ENCODE data around the gene NOXA1. TPM values are rescaled to one million over a fixed set of nuclear protein-coding genes. Genes with fewer than 3 reads are reported as not detected.
"Not testable (repeated sequence)": the region's sequence is repeated elsewhere in the genome, so short reads cannot be mapped to it uniquely, and the experiment has no call there.

Gene NOXA1
- total RNA-seq, 2 experiments from 2014 or later: 1.1 TPM

DNA sequence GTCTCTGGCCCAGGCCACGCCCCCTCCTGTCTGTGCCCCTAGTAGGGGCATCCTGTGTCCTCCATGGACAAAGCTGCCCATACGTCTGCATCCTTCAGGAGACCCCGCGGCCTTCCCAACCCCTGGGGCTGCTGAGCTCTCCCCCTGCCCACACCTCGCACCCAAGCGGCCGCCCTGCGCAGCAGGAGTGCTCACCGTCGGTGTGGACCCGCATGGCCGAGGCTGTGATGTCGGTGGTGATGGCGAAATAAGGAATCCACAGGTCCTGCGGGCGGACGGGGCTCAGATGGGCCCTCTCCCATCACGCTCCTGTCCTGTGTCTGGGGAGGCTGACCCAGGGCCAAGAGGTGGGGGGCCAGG is 40.7 kb downstream of the NOXA1 start:
- DNase-seq: no peak
- Mint-ChIP-seq H3K4me1 (ENCODE audit: low read depth) (peaks cover 15% of the 10 kb centered on the region), H3K27ac (no peak overlapping the region), H3K4me3 (no peak overlapping the region), H3K36me3 (no peaks in the 10 kb centered on the region), H3K9me3 (no peaks in the 10 kb centered on the region), H3K27me3 (no peaks in the 10 kb centered on the region)
- CTCF ChIA-PET: no interaction called here
- POLR2A ChIA-PET: no interaction called here
- intact Hi-C loops (cut with micrococcal nuclease): no loop called here

DNA sequence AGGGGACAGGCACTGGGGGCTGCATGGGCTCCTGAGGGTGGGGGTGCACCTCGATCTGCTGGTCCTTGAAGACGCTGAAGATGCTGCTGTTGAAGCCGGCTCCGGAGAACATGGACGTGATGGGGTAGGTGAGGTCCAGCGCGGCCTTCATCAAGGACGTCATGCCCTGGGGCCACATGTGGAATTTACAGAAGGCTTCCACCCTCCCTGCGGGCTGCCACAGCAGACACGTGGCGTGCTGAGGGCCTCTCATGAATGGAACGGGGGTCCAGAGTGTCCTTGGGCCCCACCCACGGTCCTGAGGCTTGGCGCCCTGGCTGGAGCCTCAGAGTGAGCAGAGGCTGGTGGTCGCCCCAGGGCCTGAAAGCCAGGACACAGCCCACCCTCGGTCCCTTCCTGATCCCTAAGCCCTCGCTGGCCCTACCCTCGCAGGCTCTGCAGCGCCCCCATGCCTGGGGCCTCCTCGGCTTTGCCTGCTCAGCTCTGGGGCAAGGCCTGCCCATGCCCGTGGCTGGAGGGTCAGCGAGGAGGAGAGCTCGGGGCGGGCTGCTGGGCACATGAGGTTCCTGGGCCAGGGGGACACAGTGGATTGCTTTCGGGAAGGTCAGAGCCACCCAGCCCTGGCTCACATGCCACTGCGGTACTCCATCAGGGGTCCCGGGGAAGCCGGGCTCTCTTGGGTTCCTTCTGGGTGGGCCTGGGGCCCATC is 41.3 kb downstream of the NOXA1 start:
- POLR2A ChIA-PET: no interaction called here
- intact Hi-C loops (cut with micrococcal nuclease): no loop called here
- DNase-seq: no peak
- no peak overlapping the region for H3K4me3 Mint-ChIP-seq
- no peaks in the 10 kb centered on the region for H3K27me3 Mint-ChIP-seq
- H3K9me3 Mint-ChIP-seq: no peaks in the 10 kb centered on the region
- no peak overlapping the region for H3K27ac Mint-ChIP-seq
- peaks cover 15% of the 10 kb centered on the region for H3K4me1 Mint-ChIP-seq (ENCODE audit: low read depth)
- H3K36me3 Mint-ChIP-seq: no peaks in the 10 kb centered on the region
- CTCF ChIA-PET: no interaction called here

DNA sequence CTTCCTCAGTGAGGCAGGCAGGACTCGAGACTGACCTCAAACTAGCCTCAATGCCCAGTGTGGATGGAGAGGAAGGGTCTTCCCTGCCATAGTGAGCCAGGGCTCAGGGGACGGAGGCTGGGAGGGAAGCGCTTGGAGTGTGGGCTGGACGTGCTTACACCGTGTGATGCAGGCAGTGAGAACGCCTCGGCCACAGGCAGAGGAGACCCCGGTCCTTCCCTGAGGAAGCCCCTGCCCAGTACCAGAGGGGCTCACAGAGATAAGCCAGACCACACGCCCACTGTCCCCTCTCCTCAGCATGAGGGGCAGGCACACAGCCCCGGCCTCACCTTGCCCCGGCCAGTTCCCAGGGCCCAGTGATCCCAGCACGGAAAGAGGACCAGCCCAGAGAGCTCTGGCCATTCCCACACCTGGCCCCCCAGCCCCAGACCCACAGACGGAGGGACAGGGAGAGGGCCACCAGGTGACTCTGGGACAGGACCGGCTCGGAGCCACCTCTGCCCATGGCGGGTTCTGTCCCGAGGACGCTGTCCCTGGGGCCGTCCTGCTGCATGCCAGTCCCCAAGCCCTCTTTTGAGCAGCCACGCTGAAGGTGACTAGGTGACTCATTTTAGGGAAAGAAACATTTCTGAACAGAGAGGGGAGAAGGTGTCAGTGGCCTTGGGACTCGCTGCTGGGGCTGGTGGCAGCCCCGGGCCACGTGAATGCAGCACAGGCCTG is 42.0 kb downstream of the NOXA1 start:
- CTCF ChIA-PET: no interaction called here

DNA sequence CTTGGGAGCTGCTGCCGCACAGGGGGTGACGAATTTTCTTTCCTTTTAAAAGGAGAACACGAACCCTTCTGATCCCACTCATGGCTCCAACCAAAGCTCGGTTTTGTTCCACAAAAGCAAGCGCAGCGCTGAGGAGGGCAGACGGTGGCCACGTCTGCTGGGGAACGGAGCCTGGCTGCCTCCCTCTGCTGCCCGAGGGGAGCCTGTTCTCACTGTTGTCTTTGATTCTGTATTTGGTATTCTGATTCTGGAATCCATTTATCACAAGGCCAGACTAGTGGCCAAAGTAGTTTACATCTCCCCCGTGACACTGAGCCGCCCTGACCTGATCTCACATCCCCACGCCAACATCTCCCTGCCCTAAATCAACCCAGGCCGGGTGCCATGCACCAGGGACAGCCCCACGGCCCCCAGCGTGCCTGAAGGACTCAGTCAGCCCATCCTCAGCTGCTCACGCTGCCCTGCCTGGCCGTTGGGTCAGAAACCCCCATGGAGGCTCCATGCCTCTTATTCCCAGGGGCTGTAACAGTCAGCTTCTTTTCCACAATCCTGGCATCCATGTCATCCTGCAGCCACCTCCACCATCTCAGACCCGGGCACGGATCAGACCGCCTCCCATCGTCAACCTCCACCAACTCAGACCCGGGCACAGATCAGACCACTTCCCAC is 42.7 kb downstream of the NOXA1 start:
- ChIA-PET CTCF (no interaction called here), POLR2A (no interaction called here)
- Mint-ChIP-seq H3K9me3 (no peaks in the 10 kb centered on the region), H3K27ac (no peak overlapping the region), H3K27me3 (no peaks in the 10 kb centered on the region), H3K36me3 (no peaks in the 10 kb centered on the region), H3K4me3 (no peak overlapping the region), H3K4me1 (ENCODE audit: low read depth) (peaks cover 12% of the 10 kb centered on the region)
- intact Hi-C loops (cut with micrococcal nuclease): no loop called here
- no peak for DNase-seq

More for the DNA sequence above, 42.0 kb downstream of the NOXA1 start:
- no peaks in the 10 kb centered on the region for H3K9me3 Mint-ChIP-seq
- H3K4me1 Mint-ChIP-seq (ENCODE audit: low read depth): peaks cover 11% of the 10 kb centered on the region
- H3K27ac Mint-ChIP-seq: no peak overlapping the region
- DNase-seq: no peak
- H3K36me3 Mint-ChIP-seq: no peaks in the 10 kb centered on the region
- POLR2A ChIA-PET: no interaction called here
- intact Hi-C loops (cut with micrococcal nuclease): no loop called here
- no peaks in the 10 kb centered on the region for H3K27me3 Mint-ChIP-seq
- no peak overlapping the region for H3K4me3 Mint-ChIP-seq

DNA sequence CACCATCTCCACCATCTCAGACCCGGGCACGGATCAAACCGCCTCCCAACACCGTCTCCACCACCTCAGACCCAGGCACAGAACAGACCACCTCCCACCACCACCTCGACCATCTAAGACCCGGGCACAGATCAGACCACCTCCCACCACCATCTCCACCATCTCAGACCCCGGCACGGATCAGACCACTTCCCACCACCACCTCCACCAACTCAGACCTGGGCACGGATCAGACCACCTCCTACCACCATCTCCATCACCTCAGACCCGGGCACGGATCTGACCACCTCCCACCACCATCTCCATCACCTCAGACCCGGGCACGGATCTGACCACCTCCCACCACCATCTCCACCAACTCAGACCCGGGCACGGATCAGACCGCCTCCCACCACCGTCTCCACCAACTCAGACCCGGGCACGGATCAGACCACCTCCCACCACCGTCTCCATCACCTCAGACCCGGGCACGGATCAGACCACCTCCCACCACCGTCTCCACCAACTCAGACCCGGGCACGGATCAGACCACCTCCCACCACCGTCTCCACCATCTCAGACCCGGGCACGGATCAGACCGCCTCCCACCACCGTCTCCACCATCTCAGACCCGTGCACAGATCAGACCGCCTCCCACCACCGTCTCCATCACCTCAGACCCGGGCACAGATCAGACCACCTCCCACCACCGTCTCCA is 43.3 kb downstream of the NOXA1 start:
- H3K27me3 Mint-ChIP-seq; POLR2A ChIA-PET; H3K4me1 Mint-ChIP-seq (ENCODE audit: low read depth); intact Hi-C loops (cut with micrococcal nuclease); H3K27ac Mint-ChIP-seq; DNase-seq; H3K4me3 Mint-ChIP-seq; H3K9me3 Mint-ChIP-seq; CTCF ChIA-PET; H3K36me3 Mint-ChIP-seq: not testable (repeated sequence)

GRCh38 chr9:137467161-137467581 is 44.0 kb downstream of the NOXA1 start:
- ChIA-PET CTCF (no interaction called here), POLR2A (no interaction called here)
- no peak overlapping the region for H3K27ac Mint-ChIP-seq
- no peaks in the 10 kb centered on the region for H3K9me3 Mint-ChIP-seq
- peaks cover 5% of the 10 kb centered on the region for H3K4me1 Mint-ChIP-seq (ENCODE audit: low read depth)
- H3K36me3 Mint-ChIP-seq: no peaks in the 10 kb centered on the region
- intact Hi-C loops (cut with micrococcal nuclease): no loop called here
- DNase-seq: no peak
- no peak overlapping the region for H3K4me3 Mint-ChIP-seq
- H3K27me3 Mint-ChIP-seq: no peaks in the 10 kb centered on the region

GRCh38 chr9:137467896-137468295 is 44.7 kb downstream of the NOXA1 start:
- no peak for DNase-seq
- Mint-ChIP-seq H3K9me3 (peaks cover 2% of the 10 kb centered on the region), H3K27ac (no peak overlapping the region), H3K4me3 (no peak overlapping the region), H3K4me1 (ENCODE audit: low read depth) (peaks cover 5% of the 10 kb centered on the region), H3K36me3 (no peaks in the 10 kb centered on the region), H3K27me3 (no peaks in the 10 kb centered on the region)
- intact Hi-C loops (cut with micrococcal nuclease): no loop called here
- CTCF ChIA-PET: no interaction called here
- POLR2A ChIA-PET: no interaction called here

GRCh38 chr9:137470785-137471184 is 47.6 kb downstream of the NOXA1 start:
- Mint-ChIP-seq H3K36me3 (peaks cover 10% of the 10 kb centered on the region), H3K27me3 (no peaks in the 10 kb centered on the region), H3K4me3 (no peak overlapping the region), H3K9me3 (peaks cover 19% of the 10 kb centered on the region), H3K4me1 (ENCODE audit: low read depth) (peaks cover 5% of the 10 kb centered on the region), H3K27ac (no peak overlapping the region)
- no peak for DNase-seq
- POLR2A ChIA-PET: no interaction called here
- CTCF ChIA-PET: no interaction called here
- intact Hi-C loops (cut with micrococcal nuclease): no loop called here

DNA sequence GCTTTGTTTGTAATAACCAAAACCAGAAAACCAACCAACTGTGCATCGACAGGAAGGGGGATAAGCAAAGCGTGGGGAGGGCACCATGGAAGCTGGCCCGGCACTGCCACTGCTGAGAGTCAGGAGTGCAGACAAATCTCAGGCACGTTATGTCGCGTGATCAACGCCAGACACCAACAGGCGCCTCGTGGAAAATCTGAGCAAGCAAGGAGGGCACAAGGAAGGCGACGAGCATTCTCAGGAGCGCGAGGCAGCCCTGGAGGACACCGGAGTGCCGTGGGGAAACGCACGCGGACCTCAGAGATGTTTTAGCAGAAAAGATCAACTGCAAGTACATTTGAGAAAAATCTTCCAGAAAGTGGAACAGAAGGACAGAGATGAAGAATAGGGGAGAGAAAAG is 51.1 kb downstream of the NOXA1 start:
- DNase-seq: no peak
- peaks cover 23% of the 10 kb centered on the region for H3K9me3 Mint-ChIP-seq
- H3K27me3 Mint-ChIP-seq: no peaks in the 10 kb centered on the region
- POLR2A ChIA-PET: no interaction called here
- H3K27ac Mint-ChIP-seq: no peak overlapping the region
- H3K4me3 Mint-ChIP-seq: no peak overlapping the region
- CTCF ChIA-PET: no interaction called here
- peaks cover 5% of the 10 kb centered on the region for H3K4me1 Mint-ChIP-seq (ENCODE audit: low read depth)
- intact Hi-C loops (cut with micrococcal nuclease): no loop called here
- peaks cover 14% of the 10 kb centered on the region for H3K36me3 Mint-ChIP-seq

- intact Hi-C loops (cut with micrococcal nuclease): no loop called here
- H3K4me1 Mint-ChIP-seq (ENCODE audit: low read depth): peaks cover 2% of the 10 kb centered on the region
- peaks cover 14% of the 10 kb centered on the region for H3K36me3 Mint-ChIP-seq
- POLR2A ChIA-PET: no interaction called here
- DNase-seq: no peak
- no peaks in the 10 kb centered on the region for H3K27me3 Mint-ChIP-seq
- H3K9me3 Mint-ChIP-seq: peaks cover 23% of the 10 kb centered on the region
- no peak overlapping the region for H3K27ac Mint-ChIP-seq
- CTCF ChIA-PET: no interaction called here
- no peak overlapping the region for H3K4me3 Mint-ChIP-seq
These were observed 52.5 kb downstream of the NOXA1 start for GRCh38 chr9:137475666-137476065.

- Mint-ChIP-seq H3K27ac (no peak overlapping the region), H3K36me3 (peaks cover 14% of the 10 kb centered on the region), H3K4me1 (ENCODE audit: low read depth) (no peaks in the 10 kb centered on the region), H3K27me3 (no peaks in the 10 kb centered on the region), H3K4me3 (no peak overlapping the region), H3K9me3 (peaks cover 23% of the 10 kb centered on the region)
- POLR2A ChIA-PET: no interaction called here
- no peak for DNase-seq
- CTCF ChIA-PET: no interaction called here
- intact Hi-C loops (cut with micrococcal nuclease): no loop called here
These were observed 53.7 kb downstream of the NOXA1 start for GRCh38 chr9:137476856-137477255.

- H3K4me1 Mint-ChIP-seq (ENCODE audit: low read depth): no peaks in the 10 kb centered on the region
- no peak overlapping the region for H3K27ac Mint-ChIP-seq
- intact Hi-C loops (cut with micrococcal nuclease): no loop called here
- H3K27me3 Mint-ChIP-seq: no peaks in the 10 kb centered on the region
- H3K4me3 Mint-ChIP-seq: no peak overlapping the region
- no peak for DNase-seq
- peaks cover 14% of the 10 kb centered on the region for H3K36me3 Mint-ChIP-seq
- ChIA-PET CTCF (no interaction called here), POLR2A (no interaction called here)
- peaks cover 20% of the 10 kb centered on the region for H3K9me3 Mint-ChIP-seq
These were observed 54.8 kb downstream of the NOXA1 start for GRCh38 chr9:137477778-137478612.
